ENCODE results near the gene ZNF630. TPM values are rescaled to one million over a fixed set of nuclear protein-coding genes. Genes with fewer than 3 reads are reported as not detected.
"Not testable (repeated sequence)": the region's sequence is repeated elsewhere in the genome, so short reads cannot be mapped to it uniquely, and the experiment has no call there.

The ZNF630 gene
- total and polyA plus RNA-seq, 2 experiments from 2014 or later: 0.22 to 0.53 TPM

GRCh38 chrX:48025561-48025960 lies 45.9 kb downstream of the ZNF630 start:
- WGBS, 2 experiments (ENCODE audit: low coverage in 1 of 2, low lambda C conversion rate in 2 of 2, missing lambda C conversion rate in 2 of 2): 2 to 6% methylated on average over 7 of the region's 7 CpGs
- H3K27me3 ChIP-seq (replicated peaks; ENCODE audit: insufficient read depth): no peaks in the 10 kb centered on the region
- no peak overlapping the region for H3K4me3 ChIP-seq
- H3K4me2 ChIP-seq (ENCODE audit: unreplicated experiment): no peak overlapping the region
- in situ Hi-C loops (cut with MboI): loop anchor here (25.0 kb wide), 1 partner anchor 488 kb away; no protein-coding TSS in a partner anchor
- H3K9me3 ChIP-seq (ENCODE audit: low read depth): no peaks in the 10 kb centered on the region
- H3K27ac ChIP-seq: no peak overlapping the region
- no peak for TF ChIP-seq EZH2 (IDR thresholded peaks at IDR 0.05; ENCODE audit: insufficient read depth, poor library complexity, severe bottlenecking)
- no peak for TF ChIP-seq EZH2phosphoT487 (IDR thresholded peaks at IDR 0.05; ENCODE audit: insufficient read depth, low read depth)
- no peaks in the 10 kb centered on the region for H3K4me1 ChIP-seq (ENCODE audit: insufficient read depth)
- no peaks in the 10 kb centered on the region for H3K36me3 ChIP-seq (ENCODE audit: low read depth)
- H3K79me2 ChIP-seq (ENCODE audit: insufficient read depth): no peaks in the 10 kb centered on the region
- H4K20me1 ChIP-seq (ENCODE audit: insufficient read depth): no peaks in the 10 kb centered on the region
- H3F3A ChIP-seq (ENCODE audit: insufficient read depth): no peaks in the 10 kb centered on the region
- H3K9ac ChIP-seq: no peak overlapping the region
- DNase-seq: peak; percentile 62
- no peak overlapping the region for H2AFZ ChIP-seq
- H3K9me2 ChIP-seq (ENCODE audit: insufficient read depth): no peaks in the 10 kb centered on the region

DNA sequence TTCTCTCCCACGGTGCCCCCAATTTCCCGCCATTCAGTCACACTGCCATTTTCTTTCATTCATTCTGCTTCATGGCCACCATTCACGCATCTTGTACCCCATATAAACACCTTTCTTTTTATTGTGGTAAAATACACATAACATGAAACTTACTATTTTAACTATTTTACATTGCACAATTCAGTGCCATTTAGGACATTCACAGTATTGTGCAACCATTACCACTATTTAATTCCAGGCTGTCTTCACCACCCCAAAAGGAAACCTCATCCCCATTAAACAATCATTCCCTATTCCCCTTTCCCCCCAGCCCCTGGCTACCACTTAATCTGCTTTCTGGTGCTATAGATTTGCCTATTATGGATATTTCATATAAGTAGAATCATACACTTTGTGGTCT lies 48.7 kb downstream of the ZNF630 start:
- H3F3A ChIP-seq (ENCODE audit: insufficient read depth): no peaks in the 10 kb centered on the region
- in situ Hi-C loops (cut with MboI): no loop called here
- peak; percentile 26 for DNase-seq
- no peaks in the 10 kb centered on the region for H3K9me3 ChIP-seq (ENCODE audit: low read depth)
- no peaks in the 10 kb centered on the region for H3K36me3 ChIP-seq (ENCODE audit: low read depth)
- H4K20me1 ChIP-seq (ENCODE audit: insufficient read depth): no peaks in the 10 kb centered on the region
- H3K9me2 ChIP-seq (ENCODE audit: insufficient read depth): no peaks in the 10 kb centered on the region
- H2AFZ ChIP-seq: no peak overlapping the region
- H3K79me2 ChIP-seq (ENCODE audit: insufficient read depth): no peaks in the 10 kb centered on the region
- H3K4me2 ChIP-seq (ENCODE audit: unreplicated experiment): no peak overlapping the region
- no peak overlapping the region for H3K9ac ChIP-seq
- no peaks in the 10 kb centered on the region for H3K4me1 ChIP-seq (ENCODE audit: insufficient read depth)
- whole genome bisulfite sequencing, 2 experiments (ENCODE audit: low coverage in 1 of 2, low lambda C conversion rate in 2 of 2, missing lambda C conversion rate in 2 of 2): 63 to 82% methylated on average over 3 of the region's 3 CpGs
- no peak overlapping the region for H3K4me3 ChIP-seq
- H3K27me3 ChIP-seq (replicated peaks; ENCODE audit: insufficient read depth): no peaks in the 10 kb centered on the region
- H3K27ac ChIP-seq: no peak overlapping the region
- TF ChIP-seq EZH2phosphoT487 (IDR thresholded peaks at IDR 0.05; ENCODE audit: insufficient read depth, low read depth) (no peak), EZH2 (IDR thresholded peaks at IDR 0.05; ENCODE audit: insufficient read depth, poor library complexity, severe bottlenecking) (no peak)

GRCh38 chrX:48022100-48022499 lies 49.3 kb downstream of the ZNF630 start:
- Histone ChIP-seq H3K79me2 (ENCODE audit: insufficient read depth) (no peaks in the 10 kb centered on the region), H3K4me2 (ENCODE audit: unreplicated experiment) (peak overlapping the region; percentile 88)
- 39 to 67% methylated on average over 2 to 3 of the region's 3 CpGs for WGBS, 2 experiments (ENCODE audit: low coverage in 1 of 2, low lambda C conversion rate in 2 of 2, missing lambda C conversion rate in 2 of 2)

DNA sequence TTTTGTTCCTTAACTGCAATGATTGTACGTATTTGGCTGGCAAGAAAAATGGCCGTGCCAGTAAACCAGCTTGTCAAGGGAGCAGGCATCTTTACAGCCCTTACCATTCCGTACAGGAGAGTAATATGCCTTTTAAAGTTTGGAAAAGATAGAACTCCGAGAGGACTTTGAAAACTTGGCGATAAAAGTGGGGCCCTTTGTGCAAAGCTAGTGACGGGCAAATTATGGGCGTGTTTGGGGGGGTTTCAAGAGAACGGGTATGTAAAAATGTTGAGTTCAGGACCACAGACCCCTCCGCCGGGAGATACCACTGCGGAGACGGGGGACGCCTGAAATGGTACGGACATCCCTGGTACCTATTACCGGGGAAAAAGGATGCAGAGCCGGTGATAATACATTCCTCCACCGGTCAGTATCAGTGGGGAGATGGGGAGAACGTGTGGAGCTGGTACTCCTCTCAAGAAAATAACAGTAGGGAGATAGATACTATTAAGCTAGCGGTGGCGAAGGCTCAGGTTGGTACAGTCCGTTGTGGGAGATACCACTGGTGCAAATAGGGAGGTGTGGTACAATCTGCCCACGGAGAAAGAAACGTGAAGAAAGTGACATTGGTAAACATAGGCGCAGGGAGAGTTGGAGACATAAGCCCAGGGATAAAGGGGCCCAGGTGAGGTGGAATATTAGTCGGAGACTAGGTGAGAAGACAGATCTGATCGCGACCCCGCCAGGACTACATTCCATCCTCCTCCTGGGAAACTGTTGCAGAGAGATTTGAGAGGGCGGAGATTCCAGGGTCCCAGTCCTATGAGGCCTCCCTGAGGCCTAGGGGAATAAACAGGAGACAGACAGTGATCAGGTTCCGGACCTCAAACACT lies 50.2 kb downstream of the ZNF630 start:
- WGBS, 2 experiments (ENCODE audit: low coverage in 1 of 2, low lambda C conversion rate in 2 of 2, missing lambda C conversion rate in 2 of 2): 1 to 2% methylated on average over 27 to 30 of the region's 30 CpGs
- in situ Hi-C loops (cut with MboI): no loop called here

More at GRCh38 chrX:48022100-48022499, 49.3 kb downstream of the ZNF630 start:
- Histone ChIP-seq H3K9ac (peak overlapping the region; percentile 97; the same call in 1 of the 2 replicates), H3K36me3 (ENCODE audit: low read depth) (no peaks in the 10 kb centered on the region), H3K27me3 (replicated peaks; ENCODE audit: insufficient read depth) (no peaks in the 10 kb centered on the region), H3K4me1 (ENCODE audit: insufficient read depth) (no peaks in the 10 kb centered on the region), H3K9me3 (ENCODE audit: low read depth) (no peaks in the 10 kb centered on the region), H2AFZ (peak overlapping the region; percentile 98; the same call in 1 of the 2 replicates), H4K20me1 (ENCODE audit: insufficient read depth) (no peaks in the 10 kb centered on the region), H3K9me2 (ENCODE audit: insufficient read depth) (no peaks in the 10 kb centered on the region), H3F3A (ENCODE audit: insufficient read depth) (no peaks in the 10 kb centered on the region), H3K4me3 (peak overlapping the region; percentile 82; the same call in 1 of the 2 replicates), H3K27ac (no peak overlapping the region)
- DNase-seq: no peak
- in situ Hi-C loops (cut with MboI): no loop called here
- TF ChIP-seq EZH2phosphoT487 (IDR thresholded peaks at IDR 0.05; ENCODE audit: insufficient read depth, low read depth) (no peak), EZH2 (IDR thresholded peaks at IDR 0.05; ENCODE audit: insufficient read depth, poor library complexity, severe bottlenecking) (no peak)

DNA sequence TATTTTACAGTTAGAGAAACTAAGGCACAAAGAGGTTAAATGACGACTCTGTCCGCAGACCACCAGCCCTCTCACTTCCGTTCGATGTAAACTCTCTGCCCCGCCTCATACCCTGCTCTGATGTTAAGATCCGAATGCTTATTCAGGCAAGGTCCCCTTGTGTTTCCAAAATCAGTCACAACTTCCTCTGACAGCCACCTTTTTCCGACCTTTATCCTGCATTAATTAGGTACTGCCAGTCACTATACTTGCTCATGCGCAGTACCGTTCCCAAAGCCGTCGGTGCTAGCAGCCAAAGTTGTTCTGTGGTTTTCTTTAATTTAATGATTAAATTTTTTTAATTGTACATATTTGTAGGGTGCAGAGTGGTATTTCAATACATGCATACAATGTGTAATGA lies 51.0 kb downstream of the ZNF630 start:
- peak overlapping the region; percentile 88 for H3K4me2 ChIP-seq (ENCODE audit: unreplicated experiment)
- H3K4me1 ChIP-seq (ENCODE audit: insufficient read depth); H3F3A ChIP-seq (ENCODE audit: insufficient read depth); H3K36me3 ChIP-seq (ENCODE audit: low read depth); DNase-seq; H3K9me3 ChIP-seq (ENCODE audit: low read depth); H4K20me1 ChIP-seq (ENCODE audit: insufficient read depth); in situ Hi-C loops (cut with MboI); H3K79me2 ChIP-seq (ENCODE audit: insufficient read depth); H3K9me2 ChIP-seq (ENCODE audit: insufficient read depth); H3K27me3 ChIP-seq (replicated peaks; ENCODE audit: insufficient read depth): not testable (repeated sequence)
- peak overlapping the region; percentile 97; the same call in 1 of the 2 replicates for H3K9ac ChIP-seq
- 0 out of 2 replicates have a peak overlapping the region, but pooled peaks have one; percentile 81 for H3K27ac ChIP-seq
- H3K4me3 ChIP-seq: peak overlapping the region; percentile 82
- 9 to 13% methylated on average over 9 to 11 of the region's 11 CpGs for WGBS, 2 experiments (ENCODE audit: low coverage in 1 of 2, low lambda C conversion rate in 2 of 2, missing lambda C conversion rate in 2 of 2)
- H2AFZ ChIP-seq: peak overlapping the region; percentile 98

More for the DNA sequence above, 50.2 kb downstream of the ZNF630 start:
- Histone ChIP-seq H3F3A (ENCODE audit: insufficient read depth) (no peaks in the 10 kb centered on the region), H3K4me3 (peak overlapping the region; percentile 82), H3K4me1 (ENCODE audit: insufficient read depth) (no peaks in the 10 kb centered on the region), H3K4me2 (ENCODE audit: unreplicated experiment) (peak overlapping the region; percentile 88), H3K79me2 (ENCODE audit: insufficient read depth) (no peaks in the 10 kb centered on the region), H4K20me1 (ENCODE audit: insufficient read depth) (no peaks in the 10 kb centered on the region), H3K9me3 (ENCODE audit: low read depth) (no peaks in the 10 kb centered on the region), H2AFZ (peak overlapping the region; percentile 98), H3K9ac (peak overlapping the region; percentile 97), H3K36me3 (ENCODE audit: low read depth) (no peaks in the 10 kb centered on the region), H3K9me2 (ENCODE audit: insufficient read depth) (no peaks in the 10 kb centered on the region), H3K27ac (peak overlapping the region; percentile 81), H3K27me3 (replicated peaks; ENCODE audit: insufficient read depth) (no peaks in the 10 kb centered on the region)
- DNase-seq: peak; percentile 71
- TF ChIP-seq EZH2phosphoT487 (IDR thresholded peaks at IDR 0.05; ENCODE audit: insufficient read depth, low read depth): no peak
- TF ChIP-seq EZH2 (IDR thresholded peaks at IDR 0.05; ENCODE audit: insufficient read depth, poor library complexity, severe bottlenecking): no peak

DNA sequence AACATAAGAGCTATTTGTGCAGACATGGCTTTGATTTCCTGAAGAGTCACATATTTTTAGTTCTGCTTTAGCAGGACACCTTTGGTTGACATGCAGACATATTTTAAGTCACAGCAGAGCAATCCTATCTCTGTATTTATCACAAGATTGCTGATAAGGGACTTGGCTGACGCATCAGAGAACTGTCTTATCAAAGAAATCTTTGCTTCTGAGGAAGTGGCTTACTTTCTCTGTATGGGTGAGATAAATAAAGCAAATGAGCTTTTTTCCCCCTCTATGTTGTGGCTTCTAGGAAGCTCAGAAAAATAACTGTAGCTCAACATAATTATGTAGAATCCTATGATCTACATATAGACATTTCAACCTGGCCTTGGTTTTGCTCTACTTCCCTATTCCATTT lies 51.5 kb downstream of the ZNF630 start:
- H2AFZ ChIP-seq; H3K79me2 ChIP-seq (ENCODE audit: insufficient read depth); H3K9ac ChIP-seq; H3K9me3 ChIP-seq (ENCODE audit: low read depth); in situ Hi-C loops (cut with MboI); H3K27me3 ChIP-seq (replicated peaks; ENCODE audit: insufficient read depth); H3K4me1 ChIP-seq (ENCODE audit: insufficient read depth); H4K20me1 ChIP-seq (ENCODE audit: insufficient read depth); H3K4me2 ChIP-seq (ENCODE audit: unreplicated experiment); DNase-seq; H3K9me2 ChIP-seq (ENCODE audit: insufficient read depth); H3K4me3 ChIP-seq; H3K27ac ChIP-seq; H3K36me3 ChIP-seq (ENCODE audit: low read depth); H3F3A ChIP-seq (ENCODE audit: insufficient read depth): not testable (repeated sequence)
- WGBS, 2 experiments (ENCODE audit: low coverage in 1 of 2, low lambda C conversion rate in 2 of 2, missing lambda C conversion rate in 2 of 2): no CpG with 5 or more reads among the region's 1 CpG
